ENCODE measurements around the gene SIRT4. TPM values are rescaled to one million over a fixed set of nuclear protein-coding genes. Genes with fewer than 3 reads are reported as not detected.
A peak's percentile ranks its signal among the peaks of the same experiment; 100 is the strongest.

SIRT4 gene
- total and polyA plus RNA-seq, 2 of the 13 experiments (the other 11 are each of a cell fraction or from before 2014, with no cell fraction given), result 3.4 to 5.8 TPM

DNA sequence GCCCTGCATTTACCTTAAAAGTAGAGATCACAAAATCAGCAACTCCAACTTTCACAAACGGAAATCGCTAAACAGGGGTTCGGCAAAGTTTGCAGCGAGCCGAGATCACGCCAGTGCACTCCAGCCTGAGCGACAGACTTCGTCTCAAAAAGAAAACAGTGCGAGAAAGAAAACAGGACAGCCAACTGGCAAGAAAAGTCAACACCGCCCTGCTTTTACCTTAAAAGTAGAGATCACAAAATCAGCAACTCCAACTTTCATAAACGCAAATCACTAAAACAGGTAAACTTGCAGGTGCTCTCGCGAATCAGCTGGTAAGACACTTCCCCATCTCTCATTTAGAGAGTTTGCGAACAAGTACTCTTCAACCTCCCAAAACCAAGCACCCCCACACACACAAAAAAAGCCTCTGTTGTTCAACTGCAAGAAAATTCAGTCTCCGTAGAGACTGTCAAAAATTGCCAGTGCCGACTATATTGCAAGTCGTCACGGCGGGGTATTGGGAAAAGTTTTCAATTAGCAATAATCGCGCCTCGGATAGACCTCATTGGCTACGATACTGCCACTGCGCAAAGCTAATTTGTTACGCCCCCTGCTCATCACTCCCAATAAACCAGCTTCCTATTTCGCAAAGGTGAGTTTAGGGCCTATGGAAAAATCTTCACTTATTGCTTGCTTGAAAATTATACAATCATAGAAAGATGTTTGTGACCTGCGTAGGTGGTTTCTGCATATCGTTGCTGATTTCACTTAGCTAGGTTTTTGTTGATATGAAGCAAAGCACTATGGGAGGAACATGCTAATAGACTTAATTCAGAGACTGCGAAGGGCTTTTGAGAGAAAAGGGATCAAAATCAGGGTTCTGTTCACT, 9.2 kb upstream of the SIRT4 start, which contains the start of gene RNU4-1 (continued):
- TF ChIP-seq ZNF782 (CRISPR knock-in tag; IDR thresholded peaks at IDR 0.05; ENCODE audit: borderline replicate concordance) (no peak), RFX1 (IDR thresholded peaks at IDR 0.05) (no peak), SP2 (CRISPR knock-in tag; IDR thresholded peaks at IDR 0.05) (no peak), AGO2 (optimal IDR thresholded peaks at IDR 0.05; ENCODE audit: low read depth, low read length) (no peak), ZNF367 (CRISPR knock-in tag; IDR thresholded peaks at IDR 0.05; ENCODE audit: borderline replicate concordance) (0 out of 2 replicates have a peak, but pooled peaks have one; percentile 51), ZNF768 (CRISPR knock-in tag; IDR thresholded peaks at IDR 0.05) (no peak), KAT7 (CRISPR knock-in tag; IDR thresholded peaks at IDR 0.05; ENCODE audit: borderline replicate concordance) (no peak; the same call in 1 of the 2 replicates), NAIF1 (CRISPR knock-in tag; IDR thresholded peaks at IDR 0.05; ENCODE audit: borderline replicate concordance) (0 out of 2 replicates have a peak, but pooled peaks have one; percentile 11), ZBTB26 (CRISPR knock-in tag; IDR thresholded peaks at IDR 0.05; ENCODE audit: borderline replicate concordance) (no peak), ZNF562 (CRISPR knock-in tag; IDR thresholded peaks at IDR 0.05; ENCODE audit: borderline replicate concordance) (peak; percentile 80; the same call in 1 of the 2 replicates), ZBTB7B (CRISPR knock-in tag; IDR thresholded peaks at IDR 0.05) (no peak), FOSL2 (CRISPR knock-in tag; IDR thresholded peaks at IDR 0.05) (peak; percentile 64; the same call in 1 of the 2 replicates), ZNF841 (CRISPR knock-in tag; IDR thresholded peaks at IDR 0.05; ENCODE audit: borderline replicate concordance) (0 out of 2 replicates have a peak, but pooled peaks have one; percentile 73), ZNF232 (CRISPR knock-in tag; IDR thresholded peaks at IDR 0.05; ENCODE audit: borderline replicate concordance) (peak; percentile 95), MZF1 (CRISPR knock-in tag; IDR thresholded peaks at IDR 0.05; ENCODE audit: borderline replicate concordance) (no peak), CBX1 (IDR thresholded peaks at IDR 0.05; ENCODE audit: low read depth) (peak; percentile 100), ZBTB2 (CRISPR knock-in tag; IDR thresholded peaks at IDR 0.05; ENCODE audit: low read depth) (peak; percentile 54; the same call in 1 of the 2 replicates), GPBP1L1 (CRISPR knock-in tag; IDR thresholded peaks at IDR 0.05) (no peak)
- TF ChIP-seq, protein P1, sequence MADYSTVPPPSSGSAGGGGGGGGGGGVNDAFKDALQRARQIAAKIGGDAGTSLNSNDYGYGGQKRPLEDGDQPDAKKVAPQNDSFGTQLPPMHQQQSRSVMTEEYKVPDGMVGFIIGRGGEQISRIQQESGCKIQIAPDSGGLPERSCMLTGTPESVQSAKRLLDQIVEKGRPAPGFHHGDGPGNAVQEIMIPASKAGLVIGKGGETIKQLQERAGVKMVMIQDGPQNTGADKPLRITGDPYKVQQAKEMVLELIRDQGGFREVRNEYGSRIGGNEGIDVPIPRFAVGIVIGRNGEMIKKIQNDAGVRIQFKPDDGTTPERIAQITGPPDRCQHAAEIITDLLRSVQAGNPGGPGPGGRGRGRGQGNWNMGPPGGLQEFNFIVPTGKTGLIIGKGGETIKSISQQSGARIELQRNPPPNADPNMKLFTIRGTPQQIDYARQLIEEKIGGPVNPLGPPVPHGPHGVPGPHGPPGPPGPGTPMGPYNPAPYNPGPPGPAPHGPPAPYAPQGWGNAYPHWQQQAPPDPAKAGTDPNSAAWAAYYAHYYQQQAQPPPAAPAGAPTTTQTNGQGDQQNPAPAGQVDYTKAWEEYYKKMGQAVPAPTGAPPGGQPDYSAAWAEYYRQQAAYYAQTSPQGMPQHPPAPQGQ (CRISPR knock-in tag; IDR thresholded peaks at IDR 0.05; ENCODE audit: borderline replicate concordance), result no peak

Data from HepG2 (cell line).